Right forelimb (tissue), 1 donor: ENCODE results near the gene UBE2Q1.

ENCODE experiments used
- DNase-seq: peaks from one replicate; pipeline ENCODE4 v3.0.0-alpha.2; 2018

The UBE2Q1 gene

DNA sequence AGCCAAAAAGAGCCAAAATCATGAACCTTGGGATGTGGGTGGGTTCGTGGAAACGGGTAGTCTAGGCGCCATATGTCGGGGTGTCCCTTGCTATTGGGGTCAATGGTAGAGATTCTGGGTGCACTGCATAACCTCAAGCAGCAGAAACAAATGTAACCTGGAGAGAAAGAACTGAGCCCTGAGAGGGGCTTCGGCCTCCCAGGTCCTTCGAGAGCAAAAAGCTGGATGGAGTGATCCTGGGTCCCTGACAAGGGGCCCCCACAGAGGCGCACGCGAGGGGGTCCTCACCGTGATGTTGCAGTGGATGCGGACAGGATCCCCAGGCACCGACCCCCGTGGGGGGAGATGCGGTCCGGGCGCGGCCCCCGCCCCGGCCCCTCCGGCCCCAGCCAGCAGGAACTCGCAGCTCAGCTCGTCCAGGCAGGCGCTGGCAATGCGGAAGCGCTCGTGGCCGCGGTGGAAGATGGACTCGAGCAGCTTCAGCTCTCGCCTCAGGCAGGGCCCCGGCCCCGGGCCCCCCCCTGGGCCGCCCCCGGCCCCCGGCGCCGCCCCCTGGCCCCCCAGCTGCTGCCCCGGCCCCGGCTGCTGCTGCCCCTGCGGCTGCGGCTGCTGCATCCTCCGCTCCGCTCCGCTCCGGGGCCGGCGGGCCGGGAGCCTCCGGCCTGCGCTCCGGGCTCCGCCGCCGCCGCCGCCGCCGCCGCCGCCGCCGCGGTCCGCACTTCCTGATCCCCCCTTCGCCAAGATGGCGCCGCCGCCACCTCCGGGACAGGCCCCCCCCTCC is at the start of gene UBE2Q1:
Gene UBE2Q1 (minus strand): TSS at position 724 of the 781 bp plus-strand sequence. CDS start 109 bp downstream, at position 615.
- DNase-seq = peak; percentile 66

DNA sequence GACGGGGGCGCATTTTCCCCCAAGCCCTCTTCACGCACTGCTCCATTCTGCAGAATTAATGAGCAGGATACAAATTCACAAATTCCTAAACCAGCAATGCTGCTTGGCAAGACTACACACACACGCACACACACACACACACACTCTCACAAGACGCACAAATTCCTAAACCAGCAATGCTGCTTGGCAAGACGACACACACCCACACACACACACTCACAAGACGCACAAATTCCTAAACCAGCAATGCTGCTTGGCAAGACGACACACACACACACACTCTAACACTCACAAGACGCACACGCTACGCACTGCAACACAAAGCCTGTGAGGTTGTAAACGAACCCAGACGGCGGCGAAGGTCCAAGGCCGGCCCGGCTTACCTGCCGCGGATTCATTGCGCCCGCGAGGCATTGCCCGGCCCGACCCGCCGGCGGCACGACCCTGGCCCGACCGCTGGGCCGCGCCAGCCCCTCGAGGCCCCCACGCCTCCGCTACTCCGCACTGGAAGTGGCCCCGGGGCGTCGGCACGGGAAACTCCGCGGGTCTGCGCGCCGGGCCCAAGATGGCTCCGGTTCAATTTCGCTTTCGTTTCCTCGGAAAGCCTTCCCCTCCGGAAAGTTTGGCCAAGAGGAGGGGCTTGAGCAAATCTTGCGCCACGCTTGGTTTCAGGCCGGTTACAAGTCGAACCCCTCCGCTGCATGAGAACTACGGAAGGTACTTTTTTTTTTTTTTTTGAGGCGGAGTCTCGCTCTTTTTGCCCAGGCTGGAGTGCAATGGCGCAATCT is 49.3 kb upstream of the UBE2Q1 start, which contains the start of gene ADAR:
Gene ADAR (minus strand): TSS at position 578 of the 788 bp plus-strand sequence. CDS start 180 bp downstream, at position 398.
- peak; percentile 92 for DNase-seq

DNA sequence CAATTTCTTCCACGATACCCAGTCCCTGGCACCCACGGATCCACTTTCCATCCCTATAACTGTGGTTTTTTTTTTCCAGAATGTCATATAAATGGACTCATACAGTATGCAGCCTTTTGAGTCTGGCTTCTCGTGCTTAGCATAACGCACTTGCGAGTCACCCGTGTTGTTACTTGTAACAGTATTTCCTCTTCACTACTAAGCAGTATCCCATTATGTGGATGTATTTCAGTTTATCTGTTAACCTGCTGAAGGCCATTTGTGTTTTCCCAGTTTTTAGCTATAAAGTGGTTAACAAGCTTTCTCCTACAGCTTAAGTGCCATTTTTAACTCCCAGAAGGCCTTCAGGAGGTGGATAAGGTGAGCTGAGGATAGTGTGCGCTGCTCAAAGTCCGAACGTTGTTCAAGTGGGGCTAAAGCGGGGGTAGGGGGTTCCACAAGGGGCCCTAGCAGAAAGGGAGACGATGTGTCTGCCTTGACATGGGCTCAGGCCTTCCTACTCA is 48.7 kb upstream of the UBE2Q1 start:
- no peak for DNase-seq

DNA sequence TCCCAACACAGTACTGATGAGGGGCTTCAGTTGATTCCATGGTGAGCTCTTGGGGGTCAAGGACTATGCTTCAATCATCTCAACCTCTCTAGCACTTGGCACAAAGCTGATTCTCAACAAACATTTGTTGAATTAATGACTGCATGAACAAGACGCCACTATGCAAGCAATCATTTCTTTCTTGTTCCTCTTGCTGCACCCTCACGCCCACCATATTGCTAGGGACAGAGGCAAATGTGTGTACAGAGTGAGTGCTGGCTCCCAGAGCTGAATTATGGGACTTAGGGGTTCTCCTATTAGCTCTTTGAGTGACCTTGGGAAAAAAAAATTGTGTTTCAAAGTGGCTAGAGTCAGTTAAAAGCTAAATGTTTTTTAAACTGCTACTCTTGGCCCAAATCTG is 47.1 kb upstream of the UBE2Q1 start:
- DNase-seq = no peak

DNA sequence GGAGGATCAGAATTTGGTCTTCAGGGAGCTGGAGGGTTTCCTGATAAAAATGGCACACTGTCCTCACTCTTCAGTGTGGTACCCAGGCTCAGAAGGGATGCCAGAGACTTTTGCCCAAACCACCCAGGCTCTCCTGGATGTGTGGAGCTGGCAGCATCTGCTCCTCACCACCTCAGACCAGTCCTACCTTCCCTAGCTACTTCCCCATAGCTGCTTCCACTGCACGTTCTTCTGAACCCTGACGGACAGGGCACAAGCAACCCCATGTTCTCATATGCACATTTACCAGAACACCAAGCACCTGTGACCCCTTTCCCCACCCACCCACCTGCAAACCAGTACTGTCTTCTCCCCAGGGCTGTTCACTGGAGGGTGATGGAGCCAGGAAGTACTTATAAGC is 44.9 kb upstream of the UBE2Q1 start:
- DNase-seq = no peak

DNA sequence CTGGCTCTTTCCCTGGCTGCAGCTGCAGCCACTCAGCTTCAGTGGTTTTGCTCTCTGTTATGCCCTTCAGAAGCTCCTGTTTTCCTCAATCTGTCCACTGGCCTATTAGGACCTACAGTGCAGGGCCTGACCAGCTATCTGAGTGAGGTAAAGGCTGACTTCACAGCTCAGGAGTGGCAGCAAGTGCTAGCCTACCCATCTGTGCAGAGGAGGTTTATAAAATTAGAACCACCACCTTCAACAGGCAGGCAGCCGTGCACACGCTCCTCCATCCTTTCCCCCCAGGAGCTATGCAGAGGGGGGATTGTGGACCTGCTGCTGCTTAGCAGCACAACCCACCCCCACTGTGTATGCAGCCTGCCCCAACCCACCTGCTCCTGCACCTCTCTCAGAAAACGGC is 41.2 kb upstream of the UBE2Q1 start:
- DNase-seq = no peak

DNA sequence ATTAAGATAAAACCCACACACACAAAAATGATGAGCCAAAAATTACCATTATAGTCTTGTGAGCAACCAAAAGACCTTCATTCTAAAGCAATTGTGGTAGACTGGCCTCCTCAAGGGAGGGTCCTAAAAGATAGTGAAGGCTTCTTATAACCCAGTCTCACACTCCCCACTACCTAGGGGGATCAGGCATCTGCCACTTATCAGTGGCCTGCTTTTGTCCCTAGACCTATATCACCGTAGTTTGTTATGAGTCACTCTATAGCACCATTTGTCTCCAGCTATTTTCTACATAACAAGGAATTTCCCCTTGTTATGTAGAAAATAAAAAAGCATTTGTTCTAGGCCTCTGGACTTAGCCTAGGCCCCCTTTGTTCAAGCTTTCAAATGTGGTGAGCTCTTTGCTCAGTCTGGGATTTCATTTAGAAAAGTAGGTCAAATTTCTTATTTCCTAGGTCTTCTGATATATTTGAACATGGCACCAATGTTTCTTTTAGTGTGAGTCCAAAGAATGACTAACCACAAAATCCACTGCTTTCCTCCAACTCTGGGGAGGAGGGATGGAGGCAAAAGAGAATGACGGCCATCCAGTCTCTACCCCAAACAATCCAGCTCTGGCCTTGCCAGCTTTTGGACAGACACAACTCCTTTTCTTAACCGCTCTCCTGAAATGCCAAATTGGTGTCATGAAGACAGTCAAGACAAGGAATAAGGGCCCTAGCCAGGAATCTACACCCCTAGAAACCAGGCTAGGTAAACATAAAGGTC is 40.6 kb upstream of the UBE2Q1 start:
- no peak for DNase-seq

DNA sequence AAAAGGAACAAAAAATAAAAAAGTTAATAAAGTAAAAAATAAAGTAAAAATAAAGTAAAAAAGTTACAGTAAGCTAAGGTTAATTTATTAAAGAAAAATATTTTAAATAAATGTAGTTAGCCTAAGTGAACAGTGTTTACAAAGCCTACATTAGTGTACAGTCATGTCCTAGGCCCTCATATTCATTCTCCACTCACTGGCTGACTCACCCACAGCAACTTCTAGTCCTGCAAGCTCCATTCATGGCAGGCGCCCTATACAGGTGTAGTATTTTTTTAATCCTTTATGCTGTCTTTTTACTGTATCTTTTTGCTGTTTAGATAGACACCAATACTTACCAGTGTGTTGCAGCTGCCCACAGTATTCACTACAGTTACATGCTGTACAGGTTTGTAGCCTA is 37.2 kb upstream of the UBE2Q1 start:
- no peak for DNase-seq

DNA sequence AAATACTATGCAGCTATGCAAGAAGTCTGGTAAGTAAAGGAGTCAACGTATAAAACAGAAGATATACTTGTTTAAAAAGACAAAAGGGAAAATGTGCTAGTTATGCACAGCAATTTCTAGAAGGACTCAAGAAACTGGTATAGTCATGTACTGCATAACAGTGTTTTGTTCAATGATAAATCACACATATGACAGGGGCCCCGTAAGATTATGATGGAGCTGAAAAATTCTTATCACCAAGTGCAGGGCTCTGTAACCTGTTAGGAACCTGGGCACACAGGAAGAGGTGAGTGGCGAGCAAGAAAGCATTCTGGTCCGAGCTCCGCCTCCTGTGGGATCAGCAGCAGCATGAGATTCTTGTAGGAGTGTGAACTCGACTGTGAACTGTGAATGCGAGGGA is 36.3 kb upstream of the UBE2Q1 start:
- DNase-seq = no peak

DNA sequence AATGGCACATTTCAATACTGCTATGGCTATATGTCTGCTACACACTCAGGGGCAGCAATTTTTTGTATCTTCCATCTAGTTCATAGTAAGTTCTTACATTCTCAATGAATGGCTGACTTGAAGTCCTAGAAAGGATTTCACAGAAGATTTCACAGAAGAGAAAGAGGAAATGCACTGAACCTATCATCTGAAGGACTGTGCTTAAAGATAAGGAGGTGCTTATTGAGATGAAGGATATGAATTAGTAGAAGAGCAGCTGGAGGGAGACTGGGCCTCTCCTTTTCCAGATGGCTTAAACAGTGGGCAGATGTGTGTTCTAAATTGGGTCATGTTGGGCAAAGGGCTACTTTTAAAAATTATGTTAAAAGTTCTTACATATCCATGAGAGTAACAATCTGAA is 34.9 kb upstream of the UBE2Q1 start:
- no peak for DNase-seq

DNA sequence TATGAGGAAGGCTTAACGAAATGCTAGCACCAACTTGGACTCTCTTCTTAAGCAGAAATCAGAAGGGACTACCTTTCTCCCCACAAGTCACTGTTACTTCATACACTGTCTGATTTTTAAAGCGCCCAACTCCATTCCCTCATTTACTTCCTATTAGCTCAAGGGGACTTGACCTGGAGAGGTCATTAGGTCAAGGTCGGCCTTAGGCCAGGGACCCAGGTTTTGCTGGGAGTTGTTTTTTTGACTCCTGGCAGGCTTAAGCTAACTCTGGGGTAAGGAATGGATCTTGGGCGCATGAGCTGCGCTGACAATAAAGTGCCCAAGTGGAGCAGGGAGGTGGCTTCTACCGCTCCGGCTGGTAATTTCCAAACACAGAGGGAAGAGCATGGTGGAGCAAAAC is 32.7 kb upstream of the UBE2Q1 start:
- no peak for DNase-seq

DNA sequence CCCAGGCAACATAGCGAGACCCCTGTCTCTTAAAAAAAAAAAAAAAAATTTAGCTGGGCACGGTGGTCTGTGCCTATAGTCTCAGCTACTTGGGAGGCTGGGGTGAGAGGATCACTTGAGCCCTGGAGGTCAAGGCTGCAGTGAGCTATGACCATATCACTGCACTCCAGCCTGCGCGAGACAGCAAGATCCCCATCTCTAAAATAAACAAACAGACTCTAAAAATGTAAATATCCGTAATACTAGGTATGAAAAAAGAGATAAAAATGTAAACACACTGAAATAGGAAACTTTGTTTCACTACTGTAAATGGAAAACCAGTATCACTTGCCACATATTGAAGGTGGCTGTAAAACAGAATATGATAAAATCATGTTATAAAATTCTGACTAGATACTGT is 32.3 kb upstream of the UBE2Q1 start:
- DNase-seq = no peak

DNA sequence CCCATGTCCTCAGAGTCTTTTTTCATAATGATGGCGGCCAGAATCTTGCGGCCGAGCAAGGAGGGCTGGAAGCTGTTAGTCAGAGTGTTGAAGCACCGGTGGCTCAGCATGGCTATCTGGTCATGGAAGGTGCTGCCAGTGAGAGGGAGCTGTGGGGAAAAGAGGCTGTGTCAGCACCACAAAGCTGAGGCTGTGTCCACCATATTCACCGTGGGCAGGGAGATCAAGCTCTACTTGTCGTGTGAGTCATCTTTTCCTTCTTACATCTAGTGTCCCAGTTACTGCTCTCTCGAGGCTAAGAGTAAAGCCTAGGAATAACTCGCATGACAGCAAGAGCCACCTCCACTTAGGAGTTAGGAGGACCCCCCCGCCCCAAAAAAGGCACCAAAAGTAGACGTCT is 31.3 kb upstream of the UBE2Q1 start:
- DNase-seq = no peak

DNA sequence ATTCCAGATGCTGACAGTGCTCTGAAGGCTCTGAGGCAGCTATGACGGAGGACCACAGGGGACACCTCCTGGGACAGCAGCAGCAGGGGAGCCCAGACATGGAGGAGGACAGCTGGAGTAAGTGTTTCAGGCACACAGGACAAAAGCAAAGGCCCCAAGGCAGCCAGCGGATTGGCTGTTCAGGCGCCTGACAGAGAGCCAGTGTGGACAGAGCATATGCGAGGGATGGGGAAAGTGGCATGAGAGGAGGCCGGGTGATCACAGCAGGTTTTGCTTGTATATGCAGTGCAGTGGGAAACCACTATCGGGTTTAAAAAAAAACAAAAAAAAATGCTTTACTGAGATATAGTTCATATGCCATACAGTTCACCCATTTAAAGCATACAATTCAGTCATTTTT is 28.2 kb upstream of the UBE2Q1 start:
- DNase-seq = no peak

DNA sequence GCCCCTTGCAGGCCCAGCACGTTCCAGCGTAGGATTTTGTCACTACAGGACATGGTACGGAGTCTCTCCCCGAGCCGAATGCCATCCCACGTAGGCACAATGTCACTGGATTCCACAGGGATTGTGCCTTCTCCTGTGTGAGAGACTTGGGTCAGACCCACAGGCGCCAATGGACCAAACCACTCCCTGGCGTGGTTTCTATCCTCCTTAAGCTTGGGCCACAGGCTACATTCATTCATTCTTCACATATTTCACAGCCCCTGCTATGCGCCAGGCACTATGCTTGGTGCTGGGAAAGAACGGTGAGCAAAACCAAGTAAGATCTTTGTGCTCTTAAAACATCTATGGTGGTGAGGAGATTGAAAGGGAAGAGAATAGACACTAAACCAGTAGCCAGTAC is 27.8 kb upstream of the UBE2Q1 start:
- DNase-seq = no peak

DNA sequence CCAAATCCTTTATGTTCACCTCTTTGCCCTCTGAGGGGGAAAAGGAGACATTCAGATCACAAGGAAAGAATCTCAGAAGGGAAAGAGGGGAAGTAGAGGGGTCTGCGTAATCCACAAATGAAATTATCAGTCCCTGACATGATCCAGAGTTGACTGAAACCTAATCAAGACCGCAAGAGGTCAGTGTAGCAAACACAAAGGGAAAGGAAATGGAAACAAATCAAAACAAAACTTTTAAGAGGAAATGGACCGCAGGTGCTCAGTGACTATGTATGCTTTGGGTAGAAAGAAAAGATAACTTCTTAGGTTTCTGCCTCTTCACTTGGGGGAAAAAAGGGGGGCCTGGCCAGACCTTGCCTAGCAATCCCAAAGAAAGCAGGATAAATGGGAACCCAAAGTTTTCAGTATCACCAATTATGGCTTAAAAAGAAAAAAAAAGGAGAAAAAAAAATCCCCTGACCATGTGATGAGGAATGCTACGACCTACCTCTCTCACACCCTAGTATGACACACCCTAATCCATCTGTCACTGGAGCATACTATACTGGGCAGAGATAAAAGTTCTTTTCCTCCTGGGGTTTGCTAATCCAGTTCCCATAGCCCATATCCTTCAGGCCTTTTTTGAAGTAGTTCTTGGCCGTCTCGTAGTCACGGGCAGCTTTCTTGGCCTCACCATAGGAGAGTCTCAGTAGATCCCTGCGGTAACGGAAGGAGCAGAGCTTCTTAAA is 26.0 kb upstream of the UBE2Q1 start:
- no peak for DNase-seq

DNA sequence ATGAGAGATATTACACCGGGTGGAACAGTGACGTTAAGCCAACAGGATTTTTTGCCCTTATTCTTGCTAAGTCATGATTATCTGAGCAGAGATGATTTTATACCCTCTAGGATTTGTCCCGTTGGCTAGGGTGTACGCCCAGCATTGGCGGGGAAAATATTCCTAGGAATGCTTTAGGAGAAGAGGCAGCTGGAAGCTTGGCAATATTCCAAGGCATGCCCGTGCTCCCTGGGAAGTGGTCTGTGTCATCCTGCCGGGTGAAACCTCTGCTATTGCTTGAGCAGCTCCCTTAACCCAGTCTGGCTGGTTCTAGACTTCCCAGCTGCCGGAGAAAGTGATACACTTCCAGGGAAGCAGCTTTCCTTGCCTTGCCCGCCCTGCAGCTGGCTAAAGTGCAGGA is 25.3 kb upstream of the UBE2Q1 start:
- DNase-seq = no peak

DNA sequence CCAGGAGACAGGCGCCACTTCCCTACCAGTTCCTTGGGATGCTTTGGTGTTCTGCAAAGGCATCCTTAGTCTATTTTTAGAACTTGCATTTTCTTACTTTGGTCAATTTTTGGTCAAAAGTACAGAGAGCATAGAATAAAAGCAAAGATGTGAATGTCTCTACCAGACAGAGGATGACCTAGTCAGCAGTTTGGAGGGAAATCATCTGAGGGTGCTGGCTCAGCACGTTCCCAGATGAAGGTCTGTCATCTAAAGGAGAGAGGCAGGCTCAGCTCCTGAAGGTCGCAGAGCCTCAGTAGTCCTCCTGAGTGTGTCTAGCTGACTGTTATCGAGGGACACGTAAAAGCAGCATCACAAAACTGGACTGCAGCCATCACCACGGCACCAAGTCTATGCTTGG is 24.4 kb upstream of the UBE2Q1 start:
- DNase-seq = no peak

DNA sequence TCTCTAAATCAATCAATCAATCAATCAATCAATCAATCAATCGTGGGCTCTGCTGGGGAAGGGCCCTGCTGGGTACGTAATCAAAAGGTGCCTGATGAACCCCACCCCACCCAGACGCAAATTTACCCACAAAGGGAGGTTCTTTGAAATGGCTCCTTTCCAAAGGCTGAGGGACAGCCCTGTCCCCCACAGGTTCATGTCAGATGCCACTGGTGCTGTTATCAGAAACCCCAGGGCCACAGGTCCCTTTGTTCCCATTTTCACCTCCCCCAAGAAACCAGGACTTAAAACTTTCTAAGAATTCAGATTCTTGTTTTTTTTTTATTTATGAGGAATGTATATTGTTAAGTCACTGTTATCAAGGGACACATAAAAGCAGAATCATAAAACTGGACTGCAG is 23.3 kb upstream of the UBE2Q1 start:
- no peak for DNase-seq

DNA sequence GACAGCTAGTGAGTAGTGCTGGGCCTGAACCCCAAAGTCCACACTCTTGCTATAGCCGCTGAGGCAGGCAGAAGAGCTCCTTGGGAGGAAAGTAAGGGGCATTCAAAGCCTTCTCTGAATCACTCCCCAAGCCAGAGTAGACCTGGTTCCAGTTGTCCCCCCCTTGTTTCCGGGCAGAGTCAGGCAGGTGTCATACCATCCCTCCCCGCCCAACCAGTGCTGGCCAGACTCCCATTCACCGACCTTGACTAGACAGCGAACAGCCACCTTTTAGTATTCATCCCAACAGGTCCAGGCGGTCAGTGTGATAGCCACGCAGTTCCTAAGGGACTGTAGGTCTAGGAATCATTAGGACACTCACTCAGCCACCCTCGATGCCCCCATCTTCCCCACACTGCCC is 20.9 kb upstream of the UBE2Q1 start:
- no peak for DNase-seq

DNA sequence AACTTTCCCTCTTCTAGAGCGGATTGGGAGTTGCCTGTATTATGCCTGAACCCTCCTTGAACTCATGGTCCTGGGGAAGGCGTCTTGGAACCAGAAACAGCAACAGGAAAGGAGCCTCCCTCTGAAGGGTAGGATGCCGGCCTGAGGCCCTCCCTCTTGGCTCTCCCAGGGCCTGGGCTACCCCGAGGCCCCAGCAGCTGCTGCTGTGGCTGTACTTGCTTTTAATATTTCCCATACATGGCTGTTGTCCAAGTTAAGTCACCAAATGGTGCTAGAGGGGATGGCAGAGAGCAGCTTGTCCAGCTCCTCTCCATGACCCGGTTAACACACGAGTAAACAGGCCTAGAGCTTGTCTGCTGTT is 19.6 kb upstream of the UBE2Q1 start:
- no peak for DNase-seq

DNA sequence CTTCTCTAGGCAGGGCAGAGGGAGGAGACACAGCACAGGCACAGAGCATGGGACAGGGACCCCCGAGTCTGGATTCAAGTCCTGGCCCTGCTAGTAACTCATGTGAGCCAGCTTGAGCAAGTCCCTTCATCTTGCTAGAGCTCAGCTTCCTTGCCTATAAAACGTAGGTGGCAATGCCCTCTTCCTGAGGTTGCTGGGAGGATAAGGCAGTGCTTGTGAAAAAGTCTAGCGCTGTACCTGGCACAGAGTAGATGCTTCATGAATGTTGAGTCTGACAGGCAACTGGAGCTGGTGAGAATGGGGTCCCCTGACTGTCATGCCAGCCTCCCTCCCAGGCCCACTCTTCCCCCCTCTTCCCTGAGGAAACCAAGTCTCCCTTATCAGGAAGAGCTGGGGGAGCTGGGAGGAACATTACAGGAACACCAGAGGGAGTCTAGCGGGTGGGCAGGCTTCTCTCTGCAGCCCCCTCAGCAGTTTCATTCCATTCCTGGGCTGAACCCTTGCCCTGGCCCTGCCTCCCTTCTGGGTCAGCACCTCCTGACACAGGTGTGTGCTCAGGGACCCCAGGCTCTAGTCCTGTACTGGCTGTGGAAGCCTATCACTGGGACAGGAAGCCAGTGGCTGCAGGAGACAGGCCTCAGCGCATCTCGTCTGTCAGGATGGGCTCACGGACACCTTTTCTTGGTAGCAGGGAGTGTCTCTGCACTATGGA is 19.0 kb upstream of the UBE2Q1 start:
- no peak for DNase-seq
